Prostate gland (tissue), 2 donors: Measurements from ENCODE around the gene VTI1B. TPM values are rescaled to one million over a fixed set of nuclear protein-coding genes. Genes with fewer than 3 reads are reported as not detected.
"Not testable (repeated sequence)": the region's sequence is repeated elsewhere in the genome, so short reads cannot be mapped to it uniquely, and the experiment has no call there.

Experiments used
- DNase-seq: peaks from one replicate; pipeline ENCODE4 v3.0.0-alpha.2; 2019; ENCODE audit warnings: low spot score
- H3K27ac ChIP-seq, 2 donors: fragments of 200-600 bp; sonication (generic); 2 replicates each; pipeline ENCODE4 v1.5.1; 2017 to 2019
- H3K27me3 ChIP-seq: fragments of 200-600 bp; sonication (generic); replicated peaks from 2 replicates; pipeline ENCODE4 v1.5.1; 2019; ENCODE audit not compliant: insufficient read depth
- H3K36me3 ChIP-seq, 2 donors: fragments of 200-600 bp; sonication (generic); 1 replicate in 1 of 2; 2 replicates in 1 of 2; pipeline versions ENCODE4 v1.5.1 to v1.8.1; 2017 to 2019
- H3K4me1 ChIP-seq: fragments of 200-600 bp; sonication (generic); replicated peaks from 2 replicates; pipeline ENCODE4 v1.5.1; 2019
- H3K4me3 ChIP-seq, 2 donors: fragments of 200-600 bp; sonication (generic); 2 replicates each; pipeline ENCODE4 v1.5.1; 2017 to 2019
- H3K9me3 ChIP-seq: fragments of 200-600 bp; sonication (generic); 2 replicates; pipeline ENCODE4 v1.5.1; 2017
- POLR2A ChIP-seq: fragments of 450-650 bp; IDR thresholded peaks from one replicate; pipeline ENCODE4 v1.6.1; 2016; ENCODE audit warnings: antibody characterized with exemption, mild to moderate bottlenecking
- POLR2AphosphoS5 ChIP-seq: sonication (generic); formaldehyde crosslinking; IDR thresholded peaks from one replicate; pipeline ENCODE4 v1.6.1; 2017; ENCODE audit warnings: antibody characterized with exemption
- WGBS: methylation state at CpG from one replicate; pipeline ENCODE4 v1.1.5; 2018; 5-methylcytosine and 5-hydroxymethylcytosine counted together
- intact Hi-C: fragments of 100-400 bp; cut with DNase I; formaldehyde crosslinking; loops from one replicate; pipeline ENCODE4 v1.14.2; 2022
- total RNA-seq, 2 donors: library from RNA; depleted of rRNA; stranded (reverse); fragments of >200 nt; gene quantifications; one replicate each; pipeline ENCODE4 v1.1.0, GENCODE V29; 2016
- TF ChIP-seq, protein P1 (sequence below), 4 experiments: fragments of 200-600 bp in 2 of 4; fragments of 450-650 bp in 2 of 4; sonication (generic) in 2 of 4; IDR thresholded peaks; 1 replicate in 3 of 4; 2 replicates in 1 of 4; pipeline ENCODE4 v1.5.1; 2016 to 2019; ENCODE audit warnings: antibody characterized with exemption in 4 of 4, mild to moderate bottlenecking in 2 of 4, moderate library complexity in 2 of 4

Gene VTI1B
- total RNA-seq: 10 to 100 TPM; 52.0 to 52.6 TPM

DNA sequence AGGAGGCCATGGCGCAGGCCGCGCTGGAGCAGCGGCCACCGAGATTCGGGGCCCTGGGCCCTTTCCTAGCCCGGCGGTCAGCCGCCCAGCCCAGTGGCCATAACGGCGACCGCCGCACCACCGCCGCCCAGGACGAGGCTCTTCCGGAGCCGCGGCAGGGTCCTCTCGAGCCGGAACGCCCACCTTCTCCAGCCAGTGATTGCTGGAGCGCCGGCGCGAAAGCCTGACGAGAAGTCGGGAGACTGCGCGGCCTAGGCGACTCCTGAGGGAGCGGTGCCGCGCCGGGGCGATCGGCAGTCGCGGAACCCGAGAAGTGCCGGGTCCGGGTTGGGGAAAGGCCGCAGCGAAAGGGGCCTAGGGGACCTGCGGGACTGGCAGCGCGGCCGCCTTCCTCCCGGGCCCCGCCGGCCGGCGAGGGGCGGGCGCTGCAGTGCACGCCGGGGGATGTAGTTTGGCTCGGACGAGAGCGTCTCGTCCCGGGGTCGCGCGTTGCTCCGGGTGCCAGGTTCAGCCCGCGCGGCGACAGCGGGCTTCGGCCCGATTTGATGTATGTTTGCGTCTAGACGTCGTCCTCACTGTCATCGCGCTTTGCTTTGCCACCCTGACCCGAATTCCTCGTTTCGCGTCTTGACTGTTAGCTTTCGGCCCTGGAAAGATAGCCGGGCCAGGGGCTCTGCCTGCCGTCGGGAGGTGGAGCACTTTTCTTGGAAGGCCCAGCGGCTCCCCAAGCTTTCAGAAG is at the start of gene VTI1B:
Gene VTI1B (minus strand): TSS at position 153 of the 739 bp plus-strand sequence. CDS start 143 bp downstream, at position 10.
- DNase-seq: peak; percentile 61
- intact Hi-C loops: no loop called here
- under 1% methylated on average over 73 of the region's 87 CpGs for WGBS
- H3K9me3 ChIP-seq: no peaks in the 10 kb centered on the region
- no peaks in the 10 kb centered on the region for H3K27me3 ChIP-seq
- H3K4me1 ChIP-seq: no peaks in the 10 kb centered on the region
- H3K36me3 ChIP-seq: peaks cover 0 to 7% of the 10 kb centered on the region in 2 donors
- peak within 1 kb of the TSS; percentile 72 to 85 for H3K4me3 ChIP-seq
- H3K27ac ChIP-seq: peak within 1 kb of the TSS; percentile 97
- TF ChIP-seq, protein P1, sequence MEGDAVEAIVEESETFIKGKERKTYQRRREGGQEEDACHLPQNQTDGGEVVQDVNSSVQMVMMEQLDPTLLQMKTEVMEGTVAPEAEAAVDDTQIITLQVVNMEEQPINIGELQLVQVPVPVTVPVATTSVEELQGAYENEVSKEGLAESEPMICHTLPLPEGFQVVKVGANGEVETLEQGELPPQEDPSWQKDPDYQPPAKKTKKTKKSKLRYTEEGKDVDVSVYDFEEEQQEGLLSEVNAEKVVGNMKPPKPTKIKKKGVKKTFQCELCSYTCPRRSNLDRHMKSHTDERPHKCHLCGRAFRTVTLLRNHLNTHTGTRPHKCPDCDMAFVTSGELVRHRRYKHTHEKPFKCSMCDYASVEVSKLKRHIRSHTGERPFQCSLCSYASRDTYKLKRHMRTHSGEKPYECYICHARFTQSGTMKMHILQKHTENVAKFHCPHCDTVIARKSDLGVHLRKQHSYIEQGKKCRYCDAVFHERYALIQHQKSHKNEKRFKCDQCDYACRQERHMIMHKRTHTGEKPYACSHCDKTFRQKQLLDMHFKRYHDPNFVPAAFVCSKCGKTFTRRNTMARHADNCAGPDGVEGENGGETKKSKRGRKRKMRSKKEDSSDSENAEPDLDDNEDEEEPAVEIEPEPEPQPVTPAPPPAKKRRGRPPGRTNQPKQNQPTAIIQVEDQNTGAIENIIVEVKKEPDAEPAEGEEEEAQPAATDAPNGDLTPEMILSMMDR (IDR thresholded peaks at IDR 0.05): peak in 2 of 4 experiments; percentile 5 to 14
- TF ChIP-seq POLR2AphosphoS5 (no peak), POLR2A (peak; percentile 24)

GRCh38 chr14:67722293-67722692 is 47.9 kb upstream of the VTI1B start:
- Histone ChIP-seq H3K4me1 (no peaks in the 10 kb centered on the region), H3K4me3 (no peak overlapping the region), H3K27me3 (no peaks in the 10 kb centered on the region), H3K27ac (no peak overlapping the region), H3K9me3 (no peaks in the 10 kb centered on the region), H3K36me3 (no peaks in the 10 kb centered on the region)
- peak; percentile 39 for DNase-seq
- TF ChIP-seq POLR2A: no peak
- peak; percentile 44 for TF ChIP-seq POLR2AphosphoS5
- 1% methylated on average over 3 of the region's 3 CpGs for WGBS
- intact Hi-C loops: no loop called here

GRCh38 chr14:67721875-67722274 is 47.4 kb upstream of the VTI1B start:
- H3K9me3 ChIP-seq: no peaks in the 10 kb centered on the region
- intact Hi-C loops: no loop called here
- 64% methylated on average over 5 of the region's 5 CpGs for WGBS
- no peak overlapping the region for H3K4me3 ChIP-seq
- no peak overlapping the region for H3K27ac ChIP-seq
- no peaks in the 10 kb centered on the region for H3K36me3 ChIP-seq
- TF ChIP-seq POLR2A (no peak), POLR2AphosphoS5 (no peak)
- no peaks in the 10 kb centered on the region for H3K4me1 ChIP-seq
- H3K27me3 ChIP-seq: no peaks in the 10 kb centered on the region
- DNase-seq: no peak

DNA sequence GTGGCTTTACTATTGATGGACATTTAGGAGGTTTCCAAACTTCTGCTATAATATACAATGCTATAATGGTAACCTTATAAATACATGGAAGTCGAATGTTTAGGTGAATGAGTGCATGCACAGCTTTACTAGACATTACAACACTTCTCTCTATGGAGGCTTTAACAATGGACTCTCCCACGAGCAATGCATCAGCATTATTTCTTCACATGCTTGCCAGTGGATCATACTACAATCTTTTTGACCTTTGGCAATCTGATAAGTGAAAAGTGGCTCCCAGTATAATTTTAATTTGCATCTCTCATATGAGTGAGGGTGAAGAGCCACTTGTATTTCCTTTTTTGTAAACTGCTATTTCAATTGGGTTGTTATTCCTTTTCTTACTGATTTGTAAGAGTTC is 45.4 kb upstream of the VTI1B start:
- Histone ChIP-seq H3K9me3 (no peaks in the 10 kb centered on the region), H3K4me1 (no peaks in the 10 kb centered on the region), H3K4me3 (no peak overlapping the region), H3K27me3 (no peaks in the 10 kb centered on the region), H3K36me3 (no peaks in the 10 kb centered on the region), H3K27ac (no peak overlapping the region)
- 48% methylated on average over 2 of the region's 2 CpGs for WGBS
- intact Hi-C loops: no loop called here
- TF ChIP-seq POLR2AphosphoS5 (no peak), POLR2A (no peak)
- TF ChIP-seq, protein P1 (IDR thresholded peaks at IDR 0.05): no peak
- no peak for DNase-seq

- H3K4me3 ChIP-seq, DNase-seq, H3K9me3 ChIP-seq, H3K36me3 ChIP-seq, intact Hi-C loops, H3K27me3 ChIP-seq, H3K4me1 ChIP-seq, H3K27ac ChIP-seq: not testable (repeated sequence)
- WGBS: 90% methylated on average over 3 of the region's 3 CpGs
Observed at GRCh38 chr14:67719385-67719784, 45.0 kb upstream of the VTI1B start.

- 76% methylated on average over 2 of the region's 2 CpGs for WGBS
- intact Hi-C loops: no loop called here
- H3K9me3 ChIP-seq: no peaks in the 10 kb centered on the region
- H3K36me3 ChIP-seq: no peaks in the 10 kb centered on the region
- H3K27me3 ChIP-seq: no peaks in the 10 kb centered on the region
- DNase-seq: no peak
- H3K4me3 ChIP-seq: no peak overlapping the region
- TF ChIP-seq, protein P1 (IDR thresholded peaks at IDR 0.05): no peak
- TF ChIP-seq POLR2AphosphoS5 (no peak), POLR2A (no peak)
- H3K4me1 ChIP-seq: no peaks in the 10 kb centered on the region
- H3K27ac ChIP-seq: no peak overlapping the region
Observed at GRCh38 chr14:67718265-67718664, 43.8 kb upstream of the VTI1B start.
